ENCODE results near the gene RASGRP1.
A peak's percentile ranks its signal among the peaks of the same experiment; 100 is the strongest.

RASGRP1 gene

GRCh38 chr15:38535491-38536200 lies 29.0 kb downstream of the RASGRP1 start:
- no peak for DNase-seq

- no peak for DNase-seq
These were observed 29.9 kb downstream of the RASGRP1 start for GRCh38 chr15:38534691-38535090.

GRCh38 chr15:38533926-38534325 lies 30.7 kb downstream of the RASGRP1 start:
- DNase-seq = no peak

- no peak for DNase-seq
These were observed 31.1 kb downstream of the RASGRP1 start for GRCh38 chr15:38533416-38533915.

- DNase-seq = no peak
These were observed 31.9 kb downstream of the RASGRP1 start for GRCh38 chr15:38532728-38533127.

- no peak for DNase-seq
These were observed 33.1 kb downstream of the RASGRP1 start for GRCh38 chr15:38531509-38531908.

- DNase-seq = peak in 1 of 2 donors; percentile 4
These were observed 34.5 kb downstream of the RASGRP1 start for GRCh38 chr15:38530113-38530512.

GRCh38 chr15:38528294-38528693 lies 36.3 kb downstream of the RASGRP1 start:
- no peak for DNase-seq

- DNase-seq = no peak
These were observed 38.5 kb downstream of the RASGRP1 start for GRCh38 chr15:38526158-38526557.

- no peak for DNase-seq
These were observed 39.1 kb downstream of the RASGRP1 start for GRCh38 chr15:38525489-38525888.

GRCh38 chr15:38524156-38524555 lies 40.5 kb downstream of the RASGRP1 start:
- DNase-seq = no peak

GRCh38 chr15:38522922-38523321 lies 41.7 kb downstream of the RASGRP1 start:
- DNase-seq = no peak

GRCh38 chr15:38521316-38521715 lies 43.3 kb downstream of the RASGRP1 start:
- no peak for DNase-seq

- no peak for DNase-seq
These were observed 44.6 kb downstream of the RASGRP1 start for GRCh38 chr15:38520035-38520434.

- DNase-seq = no peak
These were observed 46.5 kb downstream of the RASGRP1 start for GRCh38 chr15:38518084-38518483.

- no peak for DNase-seq
These were observed 47.2 kb downstream of the RASGRP1 start for GRCh38 chr15:38517312-38517975.

GRCh38 chr15:38516626-38517025 lies 48.0 kb downstream of the RASGRP1 start:
- DNase-seq = no peak

GRCh38 chr15:38514601-38515000 lies 50.0 kb downstream of the RASGRP1 start:
- no peak for DNase-seq

GRCh38 chr15:38512901-38513300 lies 51.7 kb downstream of the RASGRP1 start:
- no peak for DNase-seq

GRCh38 chr15:38509152-38509551 lies 55.5 kb downstream of the RASGRP1 start:
- no peak for DNase-seq

- DNase-seq = no peak
These were observed 56.0 kb downstream of the RASGRP1 start for GRCh38 chr15:38508647-38509046.

- DNase-seq = no peak
These were observed 57.0 kb downstream of the RASGRP1 start for GRCh38 chr15:38507570-38507969.

GRCh38 chr15:38506997-38507396 lies 57.6 kb downstream of the RASGRP1 start:
- no peak for DNase-seq
